GM19351 (cell line): ENCODE data around the gene PNMA6E.
"Not testable (repeated sequence)": the region's sequence is repeated elsewhere in the genome, so short reads cannot be mapped to it uniquely, and the experiment has no call there.

Experiments
- ATAC-seq: cut with Tn5 transposase; IDR thresholded peaks from one replicate; pipeline ENCODE4 v1.9.1; 2021; ENCODE audit warnings: mild to moderate bottlenecking, moderate library complexity; ENCODE audit not compliant: unreplicated experiment

PNMA6E gene

DNA sequence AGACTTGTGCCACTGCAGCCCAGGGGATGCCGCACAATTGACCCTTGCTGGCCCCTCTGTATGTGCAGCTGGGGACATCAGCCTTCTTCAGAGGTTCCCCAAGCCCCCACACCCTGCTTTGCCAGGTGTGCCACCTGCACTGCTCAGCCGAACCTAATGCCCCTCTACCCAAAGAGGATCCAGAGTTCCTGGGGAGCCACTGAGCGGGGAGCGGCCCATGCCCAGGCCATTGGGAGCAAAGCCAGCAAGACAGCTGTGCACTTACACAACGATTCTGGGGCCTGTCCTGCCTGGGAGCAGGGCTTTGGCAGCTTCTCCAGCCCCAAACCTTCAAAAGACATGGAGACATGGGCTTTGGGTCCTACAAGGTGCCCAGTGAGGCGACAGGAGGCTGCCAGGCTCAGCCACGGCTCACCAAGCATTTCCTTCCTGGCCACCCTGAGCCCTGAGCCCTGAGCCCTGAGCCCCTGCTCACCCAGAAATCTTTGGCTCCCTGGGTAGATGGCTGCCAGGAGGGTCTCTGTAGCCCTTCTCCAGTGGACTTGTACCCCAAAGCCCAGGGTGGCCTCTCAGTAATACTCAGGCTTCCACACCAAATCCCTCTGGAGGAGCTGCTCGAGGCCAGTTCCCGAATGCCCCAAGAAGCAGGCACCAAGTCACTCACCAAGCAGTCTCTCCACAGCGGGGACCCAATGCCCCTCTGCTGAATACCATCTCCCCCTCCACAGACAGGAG is 13.0 kb downstream of the PNMA6E start:
- no peak for ATAC-seq

DNA sequence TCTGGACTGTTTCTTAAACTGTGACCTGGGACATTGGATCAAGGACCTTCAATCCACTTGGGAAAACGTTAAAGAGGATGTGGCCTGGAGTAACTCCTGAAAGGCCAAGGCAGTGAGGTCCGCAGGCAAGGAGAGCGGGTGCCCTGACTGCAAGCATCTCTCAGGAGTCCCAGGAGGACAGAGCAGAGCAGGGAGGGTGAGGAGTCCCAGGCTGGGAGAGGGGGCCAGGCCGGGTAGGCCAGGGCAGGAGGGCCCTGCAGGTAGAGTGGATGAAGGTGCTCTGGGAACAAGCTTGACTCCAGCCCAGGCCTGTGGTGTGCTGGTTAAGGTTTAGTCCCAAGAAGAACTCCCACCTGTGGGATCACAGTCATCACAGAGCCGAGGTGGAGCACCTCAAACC is 13.8 kb downstream of the PNMA6E start:
- no peak for ATAC-seq

DNA sequence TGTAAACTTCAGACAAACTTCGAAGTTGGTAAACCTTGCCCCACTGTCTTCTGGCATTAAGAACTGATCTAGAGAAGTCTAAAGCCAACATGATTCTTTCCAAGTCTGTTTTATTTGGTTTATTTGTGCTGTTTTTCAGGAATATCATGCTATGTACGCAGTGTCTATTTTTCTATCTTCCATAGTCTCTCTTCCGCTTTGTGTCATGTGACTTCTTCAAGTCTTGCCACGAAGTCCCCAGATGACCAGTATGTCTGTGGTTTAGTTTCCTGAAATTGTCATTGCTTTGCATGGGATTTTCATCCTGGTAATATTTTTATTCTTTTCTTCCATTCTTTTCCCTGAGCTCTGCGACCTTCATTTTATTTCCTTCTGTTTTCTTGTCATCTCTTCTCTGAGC is 15.1 kb downstream of the PNMA6E start:
- ATAC-seq = no peak

DNA sequence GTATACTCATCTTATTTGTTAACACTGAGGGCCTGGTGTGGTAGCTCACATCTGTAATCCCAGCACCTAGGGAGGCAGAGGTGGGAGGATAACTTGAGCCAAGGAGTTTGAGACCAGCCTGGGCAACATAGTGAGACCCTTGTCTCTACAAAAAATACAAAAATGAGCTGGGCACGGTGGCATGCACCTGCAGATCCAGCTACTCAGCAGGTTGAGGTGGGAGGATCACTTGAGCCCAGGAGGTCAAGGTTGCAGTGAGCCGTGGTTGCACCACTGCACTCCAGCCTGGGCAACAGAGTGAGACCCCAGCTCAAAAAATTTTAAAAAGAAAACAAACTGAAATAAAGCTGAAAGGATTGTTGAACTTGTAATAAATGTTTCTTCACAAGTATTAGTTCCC is 16.2 kb downstream of the PNMA6E start:
- not testable (repeated sequence) for ATAC-seq

DNA sequence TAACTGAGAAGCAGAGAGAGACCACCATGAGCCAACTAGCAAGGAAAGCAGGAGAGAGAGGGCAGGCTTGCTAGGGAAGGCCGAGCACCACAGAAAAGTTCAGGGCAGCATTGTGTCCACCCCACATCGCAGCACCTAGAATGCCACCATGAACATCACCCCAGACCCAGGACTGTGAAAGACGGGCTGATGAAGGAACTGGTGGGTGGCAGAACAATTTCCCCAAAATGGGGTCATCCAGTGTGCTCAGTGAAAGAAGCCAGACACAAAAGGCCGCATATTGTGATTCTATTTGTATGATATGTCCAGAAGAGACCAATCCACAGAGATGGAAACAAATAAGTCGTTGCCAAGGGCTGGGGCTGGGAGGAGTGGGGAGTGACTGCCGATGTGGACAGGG is 16.8 kb downstream of the PNMA6E start:
- ATAC-seq = no peak

DNA sequence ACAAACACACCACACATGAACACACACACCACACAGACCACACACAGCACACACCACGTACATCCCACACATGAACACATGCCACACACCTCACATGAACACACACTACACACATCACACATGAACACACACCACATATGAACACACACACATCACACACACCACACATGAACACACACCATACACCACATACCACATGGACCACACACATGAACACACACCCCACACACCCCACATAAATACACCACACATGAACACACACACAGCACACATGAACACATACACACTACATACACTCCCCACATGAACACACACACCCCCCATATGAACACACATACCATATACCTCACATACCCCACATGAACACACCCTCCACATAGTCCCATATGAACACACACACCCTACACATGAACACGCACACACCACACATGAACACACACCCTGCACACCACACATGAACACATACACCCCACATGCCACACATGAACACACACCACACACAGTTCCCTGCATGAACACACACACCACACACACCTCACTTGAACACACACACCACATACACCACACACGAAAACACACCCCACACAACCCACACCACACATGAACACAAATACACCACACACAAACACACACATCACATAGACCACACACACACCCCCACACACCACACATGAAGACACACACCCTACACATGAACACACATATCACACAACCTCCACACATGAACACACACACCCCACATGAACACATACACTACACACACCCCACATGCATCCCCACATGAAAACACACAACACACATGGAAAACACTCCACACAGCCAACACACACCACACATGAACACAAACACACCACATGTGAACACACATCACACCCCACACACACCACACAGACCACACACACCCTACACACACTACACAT is 18.3 kb downstream of the PNMA6E start:
- ATAC-seq = no peak

DNA sequence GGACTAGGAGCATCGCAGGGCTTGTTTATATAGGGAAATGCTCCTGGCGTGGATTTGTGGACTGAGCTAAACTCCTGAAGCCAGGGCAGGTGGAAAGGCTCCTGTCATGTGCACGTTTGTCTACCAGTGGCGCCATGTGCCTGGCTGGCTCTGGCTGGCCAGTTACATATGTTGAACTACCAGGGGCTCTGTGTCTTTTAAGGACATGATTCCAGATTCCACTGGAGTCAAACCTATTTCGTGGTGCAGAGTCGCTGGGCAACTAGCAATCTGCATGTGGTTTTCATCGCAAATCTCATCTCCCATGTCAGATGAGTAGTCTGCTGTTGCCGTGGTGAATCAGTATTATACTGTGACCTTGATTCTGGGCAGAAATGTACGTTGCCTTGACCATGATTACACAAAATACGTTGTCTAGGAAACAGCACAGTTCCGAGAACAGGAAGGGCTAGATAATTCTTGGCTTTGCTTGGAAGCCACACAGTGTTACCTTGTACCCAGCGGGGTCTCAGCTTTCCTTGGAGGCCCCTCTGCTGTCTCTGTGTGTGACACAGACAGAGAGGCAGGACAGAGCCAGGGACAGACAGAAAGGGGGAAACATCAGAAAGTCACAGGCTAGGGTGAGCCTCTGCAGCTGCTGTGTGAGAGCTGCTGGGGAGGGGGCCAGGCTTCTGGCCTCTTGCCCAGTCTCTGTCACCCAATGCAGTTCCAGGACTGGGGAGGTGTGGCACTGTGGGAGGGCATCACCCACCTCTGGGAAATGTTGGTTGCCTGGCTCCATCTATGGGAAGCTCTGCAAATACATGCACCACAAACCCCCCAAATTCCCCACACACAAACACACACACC is 19.2 kb downstream of the PNMA6E start:
- ATAC-seq = no peak

DNA sequence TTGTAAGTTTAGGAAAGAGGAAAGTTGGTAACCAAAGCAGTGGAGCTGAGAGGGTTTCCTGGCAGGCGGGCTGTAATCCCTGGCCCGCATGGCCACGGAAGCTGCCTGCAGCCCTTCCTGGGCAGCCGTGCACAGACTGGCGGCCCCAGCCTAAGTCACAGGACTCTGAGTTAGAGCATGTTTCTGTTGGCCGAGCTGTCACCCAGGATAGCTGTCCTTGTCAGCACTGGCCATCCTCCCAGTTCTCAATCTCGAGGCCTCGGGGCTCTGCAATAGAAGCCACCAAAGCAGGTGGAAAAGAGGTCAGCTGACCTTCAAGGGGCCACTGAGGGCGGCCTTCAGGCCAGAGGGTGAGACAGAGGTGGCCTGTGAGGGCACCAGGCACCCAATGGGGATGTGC is 20.5 kb downstream of the PNMA6E start:
- no peak for ATAC-seq

DNA sequence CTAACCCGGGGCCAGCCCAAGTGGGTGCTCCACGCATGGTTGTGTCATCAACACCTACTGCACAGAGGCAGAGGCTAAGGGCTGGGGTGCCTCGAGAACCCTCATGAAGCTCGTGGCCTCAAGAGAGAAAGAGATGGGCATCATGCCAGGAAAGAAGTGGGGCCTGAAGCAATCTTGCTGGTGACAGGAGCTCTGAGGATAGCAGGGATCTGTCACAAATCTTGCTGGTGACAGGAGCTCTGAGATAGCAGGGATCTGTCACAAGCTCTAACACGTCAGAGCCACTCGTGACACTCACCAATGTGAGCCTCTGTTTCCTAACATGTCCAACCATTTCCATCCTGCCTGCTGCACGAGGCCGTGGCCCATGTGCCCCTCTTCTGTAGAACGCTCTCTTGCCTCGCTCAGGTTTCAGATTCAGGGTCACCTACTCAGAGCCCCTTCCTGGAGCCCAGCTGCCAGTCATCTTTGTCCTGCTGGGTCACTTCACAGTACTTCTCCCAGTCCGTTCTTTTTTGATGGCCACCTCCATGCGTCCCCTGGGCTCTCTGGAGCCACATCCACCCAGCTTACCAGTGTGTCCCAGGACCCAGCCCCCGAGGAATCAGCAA is 21.1 kb downstream of the PNMA6E start:
- no peak for ATAC-seq

DNA sequence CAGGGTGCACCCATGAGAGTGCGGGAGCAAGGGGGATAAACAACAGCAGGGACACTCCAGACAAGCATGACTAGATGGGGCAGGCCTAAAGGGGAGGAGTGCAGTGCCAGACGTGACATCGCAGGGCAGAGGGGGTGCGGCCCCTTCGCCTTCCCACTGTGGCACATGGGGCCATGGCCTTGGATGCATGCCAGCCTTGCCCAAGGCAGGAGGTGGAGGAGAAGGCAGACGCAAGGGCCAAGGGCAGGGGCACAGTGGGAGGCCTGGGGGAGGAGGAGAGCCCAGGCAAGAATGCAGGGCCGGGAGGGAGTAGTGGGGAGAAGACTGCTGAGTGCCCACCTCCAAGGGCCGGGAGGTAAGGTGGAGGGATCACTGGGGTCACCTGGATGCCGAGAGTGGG is 21.6 kb downstream of the PNMA6E start:
- ATAC-seq = no peak

DNA sequence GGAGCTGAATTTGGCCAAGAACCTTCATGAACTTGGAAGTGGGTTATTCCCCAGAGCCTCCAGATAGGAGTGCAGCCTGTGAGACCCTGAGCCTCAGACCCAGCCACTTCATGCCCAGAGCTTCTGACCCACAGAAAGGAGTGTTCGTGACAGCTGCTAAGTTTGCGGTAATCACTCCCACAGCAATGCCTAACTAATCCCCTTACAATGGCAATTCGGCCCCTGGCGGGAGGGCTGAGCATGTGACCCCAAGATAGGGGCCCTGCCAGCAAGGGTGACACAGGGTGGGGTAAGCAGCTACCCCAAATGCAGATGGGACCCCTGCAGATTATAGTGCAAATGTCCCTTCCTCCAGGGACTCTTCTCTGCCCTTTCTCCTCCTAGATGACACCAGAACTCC is 22.5 kb downstream of the PNMA6E start:
- ATAC-seq = no peak

DNA sequence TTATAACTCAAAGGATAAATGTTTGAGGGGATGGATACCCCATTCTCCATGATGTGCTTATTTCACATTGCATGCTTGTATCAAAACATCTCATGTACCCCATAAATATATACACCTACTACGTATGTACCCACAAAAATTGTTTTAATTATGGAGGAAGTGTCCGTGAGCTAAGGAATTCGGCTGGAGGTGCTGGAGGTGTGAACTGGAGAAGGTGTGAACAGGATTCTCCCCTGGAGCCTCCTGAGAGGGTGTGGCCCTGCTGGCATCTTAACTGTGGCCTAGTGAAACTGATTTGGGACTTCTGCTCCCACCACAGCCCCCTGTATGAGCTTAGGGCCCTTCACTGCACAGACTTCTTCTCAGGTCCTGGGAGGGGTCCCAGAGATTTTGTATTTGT is 23.4 kb downstream of the PNMA6E start:
- ATAC-seq = no peak

DNA sequence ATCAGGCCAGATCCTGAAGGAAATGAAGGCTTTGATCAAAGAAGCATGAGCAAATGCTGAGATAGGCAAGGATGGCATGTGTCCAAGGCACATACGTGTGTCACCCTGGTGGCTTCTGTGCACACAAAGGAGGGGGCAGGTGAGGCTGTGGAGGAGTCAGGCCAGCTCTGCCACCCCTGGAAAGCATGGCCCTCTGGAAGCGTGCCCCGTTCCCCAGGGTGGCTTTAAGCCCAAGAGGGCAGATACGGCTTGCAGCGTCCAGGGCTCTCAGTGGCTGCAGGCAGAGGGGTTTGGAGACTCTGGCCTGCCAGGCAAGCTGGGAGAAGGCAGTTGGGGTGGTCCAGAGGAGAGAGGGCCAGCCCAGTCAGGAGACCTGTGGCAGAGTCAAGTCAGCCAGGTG is 25.6 kb downstream of the PNMA6E start:
- ATAC-seq = no peak

DNA sequence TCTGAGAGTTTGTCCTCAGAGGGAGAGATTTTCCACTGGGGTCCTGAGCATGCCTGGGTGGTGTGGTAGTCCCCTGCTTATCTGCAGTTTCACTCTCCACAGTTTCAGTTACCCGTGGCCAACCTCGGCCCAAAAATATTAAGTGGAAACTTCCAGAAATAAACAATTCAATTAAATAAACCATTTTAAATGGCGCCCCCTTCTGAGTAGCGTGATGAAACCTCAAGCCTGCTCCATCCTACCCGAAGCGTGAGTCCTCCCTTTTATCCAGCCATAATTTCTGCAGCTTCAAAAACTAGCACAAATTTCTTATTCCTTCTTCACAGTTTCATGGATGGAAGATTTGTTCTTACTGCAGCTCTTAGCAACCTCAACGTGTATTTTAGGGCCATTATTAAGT is 26.7 kb downstream of the PNMA6E start:
- ATAC-seq = no peak

DNA sequence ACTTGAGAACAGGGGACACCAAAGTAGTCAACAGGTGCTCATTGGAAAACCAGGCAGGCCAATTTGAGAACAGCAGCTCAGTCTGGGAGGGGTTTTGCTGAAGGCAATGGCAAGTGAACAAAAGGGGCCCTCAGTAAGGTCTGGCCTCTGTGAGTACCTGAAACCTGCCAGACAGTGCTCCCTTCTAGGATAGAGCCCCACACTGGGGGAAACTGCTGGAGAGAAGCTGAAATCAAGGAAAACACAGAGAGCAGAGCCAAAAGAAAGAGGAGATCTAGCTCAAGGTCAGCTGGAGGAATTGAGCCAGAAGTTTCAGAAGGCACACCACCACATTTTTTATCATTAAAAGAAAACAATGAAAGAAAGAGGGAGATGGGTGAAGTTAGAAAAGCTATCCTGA is 28.2 kb downstream of the PNMA6E start:
- no peak for ATAC-seq

DNA sequence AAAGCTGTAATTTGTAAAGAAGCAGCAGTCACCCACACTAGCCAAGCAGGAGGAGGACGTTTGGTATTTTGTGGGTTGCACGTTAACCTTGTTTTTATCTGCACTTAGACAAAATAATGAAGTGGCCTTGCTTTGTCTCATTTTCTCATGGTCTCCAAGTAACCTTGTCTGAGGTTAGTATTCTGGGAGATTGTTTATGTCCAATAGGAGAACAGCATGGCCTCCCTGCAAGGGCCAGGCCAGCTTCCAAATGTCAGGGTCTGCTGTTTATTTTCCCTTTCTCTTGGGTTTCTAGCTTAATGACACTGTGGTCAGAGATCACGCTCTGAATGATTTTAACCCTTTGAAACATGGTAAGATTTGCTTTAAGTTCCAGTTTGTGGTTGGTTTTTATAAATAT is 29.9 kb downstream of the PNMA6E start:
- no peak for ATAC-seq

DNA sequence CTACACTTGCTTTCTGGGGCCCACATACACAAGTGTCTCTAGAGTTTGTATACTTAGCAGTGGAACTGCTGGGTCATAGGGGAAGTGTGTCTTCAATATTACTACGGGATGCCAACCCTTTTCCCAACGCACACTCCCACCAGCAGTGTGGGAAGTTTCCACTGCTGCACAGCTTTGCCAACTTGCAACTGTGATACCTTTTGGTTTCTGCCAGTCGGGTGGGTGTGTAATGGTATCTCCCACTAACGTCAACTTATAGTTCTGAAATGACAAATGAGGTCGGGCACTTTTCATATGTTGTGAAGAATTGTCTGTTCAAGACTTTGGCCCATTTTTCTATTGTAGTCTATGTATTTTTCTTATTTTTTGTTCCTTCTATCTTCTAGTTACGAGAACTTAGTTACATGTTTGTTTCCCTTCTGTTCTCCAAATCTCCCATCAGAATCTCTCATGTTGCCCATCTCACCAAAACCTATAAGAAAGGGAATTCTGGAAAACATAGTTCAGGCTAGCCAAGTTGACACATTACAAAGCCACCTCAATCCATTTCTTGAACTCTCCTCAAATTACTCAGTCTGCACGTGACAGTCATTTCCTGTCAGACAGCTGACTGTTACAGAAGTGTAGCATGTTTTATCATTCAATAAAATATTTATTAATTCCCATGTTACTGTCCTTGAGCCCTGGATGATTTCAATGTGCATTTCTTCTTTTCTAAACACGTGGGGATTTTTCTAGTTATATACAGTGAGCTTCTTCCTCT is 30.7 kb downstream of the PNMA6E start:
- no peak for ATAC-seq

DNA sequence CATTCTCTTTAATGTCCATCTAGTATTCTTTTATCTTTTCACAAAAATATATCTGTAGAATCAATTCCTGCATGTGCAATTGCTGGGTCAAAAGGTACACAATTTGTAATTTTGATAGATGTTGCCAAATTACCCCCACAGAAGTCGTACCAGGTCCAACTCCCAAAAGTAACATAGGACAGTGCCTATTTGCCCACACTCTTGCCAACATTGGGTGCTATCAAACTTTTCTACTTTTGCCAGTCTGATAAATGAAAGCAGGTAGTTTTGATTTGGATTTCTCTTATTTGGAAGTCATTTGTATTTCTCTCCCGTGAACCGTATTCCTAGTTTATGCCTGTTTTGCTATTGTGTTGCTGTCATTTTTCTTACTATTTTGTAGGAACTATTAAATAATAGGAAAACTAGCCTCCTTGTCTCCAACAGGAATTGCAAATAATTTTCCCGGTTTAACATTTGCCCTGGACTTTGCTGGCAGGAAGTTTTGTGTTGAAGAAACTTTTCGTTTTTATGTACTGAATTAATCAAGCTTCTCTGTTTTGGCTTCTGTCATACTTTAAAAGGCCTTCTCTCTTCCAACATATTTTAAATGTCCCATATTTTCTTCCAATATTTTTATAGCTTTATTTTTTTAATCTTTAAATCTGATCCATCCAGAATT is 34.1 kb downstream of the PNMA6E start:
- no peak for ATAC-seq

DNA sequence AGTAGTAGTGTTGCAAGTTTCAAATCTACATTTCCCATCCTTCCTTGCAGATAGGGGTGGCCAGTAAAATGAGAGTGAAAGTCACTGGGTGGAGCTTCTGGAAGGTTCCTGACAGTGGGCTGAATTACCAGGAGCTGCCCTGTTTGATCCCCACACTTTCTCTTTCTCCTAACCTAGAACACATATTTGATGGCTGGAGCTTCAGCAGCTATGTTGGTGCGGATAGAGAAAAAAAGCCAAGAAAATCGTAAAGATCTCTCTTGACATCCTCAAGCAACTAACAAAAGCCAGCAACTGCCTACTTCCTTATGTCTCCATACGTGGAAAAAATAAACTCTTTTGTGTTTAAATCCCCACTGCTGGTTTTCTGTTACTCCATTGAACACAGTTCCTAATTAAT is 35.0 kb downstream of the PNMA6E start:
- no peak for ATAC-seq

DNA sequence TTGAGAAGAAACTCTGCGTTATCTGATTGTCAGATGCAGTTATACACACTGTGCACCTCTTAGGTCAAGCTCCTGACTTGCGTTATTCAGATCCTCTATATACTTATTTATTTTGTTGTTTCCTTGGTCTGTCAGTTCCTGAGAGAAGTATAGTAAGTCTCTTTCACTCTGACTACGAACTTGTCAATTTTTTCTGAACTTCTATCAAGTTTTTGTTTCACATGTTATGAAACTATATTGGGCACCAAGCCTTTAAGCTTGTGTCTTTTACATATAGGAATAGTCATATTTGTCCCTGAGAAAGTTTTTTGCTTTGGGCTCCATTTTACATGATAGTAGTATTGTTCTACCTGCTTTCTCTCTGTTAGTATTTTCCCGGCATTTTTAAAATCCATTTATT is 35.5 kb downstream of the PNMA6E start:
- ATAC-seq = peak; percentile 60
